NCI-H2171 (cell line): ENCODE results near the gene CORO7.

Experiments
- DNase-seq: peaks from one replicate; lab custom pipeline; 2025; lab: John Stamatoyannopoulos, UW

The CORO7 gene

GRCh38 chr16:4371357-4372000 is 44.9 kb downstream of the CORO7 start, which contains the start of gene VASN:
Gene VASN (plus strand): TSS chr16:4371848. CDS start chr16:4380878, 9,030 bp downstream.
- DNase-seq, result peak; percentile 43

DNA sequence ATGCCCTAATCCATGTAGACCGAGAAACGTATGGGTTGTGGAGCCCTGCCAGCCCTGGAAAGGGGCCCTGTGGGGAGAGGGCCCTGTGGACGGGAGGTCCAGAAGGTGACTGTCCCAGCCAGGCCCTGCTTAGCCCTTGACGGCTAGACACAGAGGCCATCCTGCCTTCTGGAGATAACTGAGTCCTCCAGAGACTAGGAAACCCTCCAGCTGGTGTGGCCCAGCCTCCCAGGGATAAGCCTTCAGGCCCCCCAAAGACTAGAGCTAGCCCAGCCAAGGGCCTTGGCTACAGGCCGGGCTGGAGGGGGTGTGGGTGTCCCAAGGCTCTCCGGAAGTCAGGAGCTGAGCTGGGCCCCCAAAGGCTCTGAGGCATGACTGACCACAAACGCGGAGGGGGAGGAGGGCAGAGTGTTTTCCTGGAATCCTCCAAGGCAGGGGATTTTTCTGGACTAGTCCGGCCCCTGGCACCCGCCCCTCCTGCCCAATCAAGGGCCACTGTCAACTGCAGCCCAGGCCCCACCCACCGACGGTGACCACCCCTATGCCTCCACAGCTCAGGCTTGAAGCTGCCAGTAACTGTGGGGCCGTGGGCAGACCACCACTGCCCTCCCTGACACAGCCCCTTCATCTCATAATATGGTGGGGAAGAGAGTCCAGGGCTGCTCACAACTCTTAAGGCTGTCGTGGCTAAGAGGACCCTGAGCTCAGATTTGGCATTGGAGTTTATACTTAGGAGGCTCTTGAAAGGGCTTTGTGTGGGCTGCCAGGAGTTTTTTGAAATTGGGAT is 45.6 kb downstream of the CORO7 start:
- DNase-seq, result no peak

GRCh38 chr16:4370151-4370550 is 46.2 kb downstream of the CORO7 start:
- DNase-seq, result no peak

DNA sequence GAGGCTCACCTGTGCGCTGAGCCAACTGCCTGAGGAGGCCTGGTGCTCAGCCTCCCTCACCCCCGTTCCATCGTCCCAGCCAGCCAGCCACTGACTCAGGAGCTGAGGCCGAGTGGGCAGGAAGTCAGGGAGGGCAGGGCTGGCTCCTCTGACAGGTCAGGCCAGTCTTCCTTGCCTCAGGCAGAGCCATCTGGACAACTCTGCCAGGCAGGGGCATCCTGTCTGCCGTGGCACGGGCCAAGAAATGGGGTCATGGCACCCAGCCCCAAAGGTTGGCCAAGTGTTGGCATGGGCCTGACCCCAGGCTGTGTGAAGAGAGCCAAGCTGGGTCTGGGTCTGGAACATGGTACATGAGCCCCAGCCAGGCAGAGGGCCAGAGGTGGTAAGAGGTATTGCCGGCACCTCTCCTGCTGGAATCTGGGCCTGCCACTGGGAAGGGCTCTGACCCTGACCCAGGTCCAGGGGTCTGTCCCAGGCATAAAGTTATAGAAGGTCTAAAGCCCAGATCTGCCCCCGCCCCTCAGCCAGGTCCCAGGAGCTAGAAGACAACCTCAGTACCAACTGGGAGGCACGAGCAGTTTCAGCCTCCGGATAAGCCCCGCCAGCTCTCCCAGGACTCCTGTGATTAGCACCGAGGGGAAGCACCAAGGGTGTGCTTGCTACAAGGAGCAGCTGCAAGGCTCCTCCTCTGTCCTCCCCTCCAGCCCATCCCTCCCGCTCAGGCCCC is 47.2 kb downstream of the CORO7 start:
- no peak for DNase-seq

DNA sequence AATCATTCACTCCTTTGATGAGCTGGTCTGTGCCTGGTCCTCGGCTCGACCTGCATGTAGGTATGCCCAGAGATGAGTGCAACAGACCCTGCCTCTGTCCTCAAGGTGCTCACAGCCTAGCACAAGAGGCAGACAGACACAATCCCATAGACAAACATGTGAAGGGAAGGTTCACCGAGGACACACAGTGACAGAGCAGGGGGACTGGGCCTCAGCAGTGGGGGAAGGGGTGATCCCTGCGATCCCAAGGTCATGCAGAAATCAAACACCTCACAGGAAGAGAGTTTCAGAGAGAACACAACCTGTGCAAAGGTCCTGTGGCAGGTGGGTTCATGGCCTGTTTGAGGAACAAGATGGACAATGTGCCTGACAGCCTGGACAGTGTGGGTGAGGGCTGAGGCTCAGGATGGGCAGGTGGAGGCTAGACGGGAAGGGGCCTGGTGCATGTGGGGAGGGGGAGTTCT is 49.0 kb downstream of the CORO7 start:
- DNase-seq, result no peak

- DNase-seq, result no peak
Observed at GRCh38 chr16:4366016-4366415, 50.4 kb downstream of the CORO7 start.

GRCh38 chr16:4365615-4366014 is 50.8 kb downstream of the CORO7 start:
- no peak for DNase-seq

DNA sequence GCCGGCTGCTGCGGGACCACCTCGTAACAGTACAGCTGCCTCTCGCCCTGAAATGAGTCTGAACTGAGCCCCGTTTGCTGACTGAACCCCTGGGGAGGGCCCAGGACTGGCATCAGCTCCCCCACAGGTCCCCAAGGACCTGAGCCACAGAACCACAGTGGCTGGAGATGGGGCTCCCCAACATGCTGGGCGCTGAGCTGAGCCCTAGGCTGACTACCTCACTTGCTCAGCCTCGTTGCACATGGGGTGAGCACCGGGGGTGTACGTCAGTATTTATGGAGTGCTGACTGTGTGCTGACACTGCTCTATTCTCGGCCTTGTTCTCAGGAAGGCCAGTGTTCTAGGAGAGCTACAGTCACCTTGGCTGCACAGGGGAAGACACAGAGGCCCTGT is 51.4 kb downstream of the CORO7 start:
- no peak for DNase-seq

GRCh38 chr16:4364196-4365013 is 52.0 kb downstream of the CORO7 start:
- no peak for DNase-seq

- no peak for DNase-seq
Observed at GRCh38 chr16:4362476-4363135, 53.8 kb downstream of the CORO7 start.

DNA sequence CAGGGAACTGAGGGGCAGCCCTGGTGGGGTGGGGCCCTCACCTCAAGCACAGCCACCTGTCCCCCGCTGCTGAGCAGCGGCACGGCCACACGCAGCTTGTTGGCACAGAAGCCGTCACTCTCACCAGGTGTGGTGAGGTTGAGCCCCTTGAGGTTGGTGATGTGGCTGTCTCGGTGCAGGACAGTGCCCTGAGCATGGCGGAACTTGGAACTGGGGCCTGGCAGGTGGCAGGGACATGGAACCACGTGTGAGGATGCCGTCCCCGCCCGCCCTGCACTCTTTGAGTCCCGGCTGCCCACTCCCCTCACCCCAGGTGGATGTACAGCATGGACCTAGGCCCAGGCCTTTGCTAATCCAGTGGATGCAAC is 54.5 kb downstream of the CORO7 start:
- no peak for DNase-seq

DNA sequence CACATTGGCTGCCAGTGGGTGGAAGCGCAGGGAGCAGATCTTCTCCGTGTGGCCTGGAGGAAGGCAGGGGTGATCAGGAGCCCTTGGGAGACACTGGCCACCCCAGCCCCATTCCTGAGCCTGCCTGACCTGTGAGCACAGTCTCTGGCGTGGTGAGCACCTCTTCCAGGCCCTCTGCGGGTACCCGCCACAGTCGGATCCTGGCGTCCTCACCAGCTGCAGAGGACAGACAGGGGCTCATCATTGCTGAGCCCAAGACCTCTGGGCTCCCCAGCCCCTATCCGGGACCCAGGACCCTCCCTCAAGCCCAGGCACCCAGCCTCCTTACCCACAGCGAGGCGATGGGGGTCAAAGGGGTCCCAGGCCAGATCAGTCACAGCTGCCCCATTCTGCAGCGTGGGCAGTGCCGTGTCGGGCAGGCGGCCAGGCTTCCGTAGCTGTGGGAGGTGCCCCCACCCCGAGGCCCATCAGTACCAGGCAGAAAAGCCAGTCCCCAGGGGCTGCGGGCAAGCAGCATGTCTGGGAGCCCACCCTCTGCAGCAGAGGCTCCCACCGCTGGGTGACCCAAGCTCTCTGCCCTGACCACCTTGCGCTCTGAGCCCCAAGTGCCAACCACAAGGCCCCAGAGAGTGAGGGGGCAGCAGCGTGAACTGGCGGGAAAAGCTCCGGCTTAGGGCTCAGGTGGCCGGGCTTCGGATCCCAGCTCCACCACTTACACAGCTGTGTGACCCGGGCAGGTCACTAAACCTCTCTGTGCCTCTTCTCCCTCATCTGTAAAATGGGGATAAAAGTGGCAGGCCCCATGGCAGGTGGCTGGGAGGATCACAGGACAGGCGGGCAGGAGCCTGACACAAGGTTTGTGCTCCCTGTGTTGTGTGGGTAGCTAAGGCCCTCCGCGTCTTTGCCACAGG is 55.1 kb downstream of the CORO7 start:
- DNase-seq, result no peak

GRCh38 chr16:4360538-4361021 is 55.8 kb downstream of the CORO7 start:
- DNase-seq, result no peak

DNA sequence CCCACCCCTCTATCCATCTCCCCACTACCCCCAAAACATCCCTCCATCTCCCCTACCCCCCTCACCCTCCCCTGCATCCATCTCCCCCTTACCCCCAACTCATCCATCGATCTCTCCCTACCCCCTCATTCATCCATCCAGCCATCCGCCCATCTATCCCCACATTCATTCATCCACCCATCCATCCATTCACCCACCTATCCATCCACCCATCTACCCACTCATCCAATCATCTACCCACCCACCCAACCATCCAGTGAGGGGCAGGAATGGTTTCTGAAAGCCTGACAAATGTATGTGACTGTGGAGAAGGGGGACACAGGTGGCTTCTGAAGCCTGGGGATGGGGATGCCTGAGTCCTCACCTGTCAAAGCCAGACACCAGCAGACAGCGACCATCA is 56.5 kb downstream of the CORO7 start:
- DNase-seq, result no peak

DNA sequence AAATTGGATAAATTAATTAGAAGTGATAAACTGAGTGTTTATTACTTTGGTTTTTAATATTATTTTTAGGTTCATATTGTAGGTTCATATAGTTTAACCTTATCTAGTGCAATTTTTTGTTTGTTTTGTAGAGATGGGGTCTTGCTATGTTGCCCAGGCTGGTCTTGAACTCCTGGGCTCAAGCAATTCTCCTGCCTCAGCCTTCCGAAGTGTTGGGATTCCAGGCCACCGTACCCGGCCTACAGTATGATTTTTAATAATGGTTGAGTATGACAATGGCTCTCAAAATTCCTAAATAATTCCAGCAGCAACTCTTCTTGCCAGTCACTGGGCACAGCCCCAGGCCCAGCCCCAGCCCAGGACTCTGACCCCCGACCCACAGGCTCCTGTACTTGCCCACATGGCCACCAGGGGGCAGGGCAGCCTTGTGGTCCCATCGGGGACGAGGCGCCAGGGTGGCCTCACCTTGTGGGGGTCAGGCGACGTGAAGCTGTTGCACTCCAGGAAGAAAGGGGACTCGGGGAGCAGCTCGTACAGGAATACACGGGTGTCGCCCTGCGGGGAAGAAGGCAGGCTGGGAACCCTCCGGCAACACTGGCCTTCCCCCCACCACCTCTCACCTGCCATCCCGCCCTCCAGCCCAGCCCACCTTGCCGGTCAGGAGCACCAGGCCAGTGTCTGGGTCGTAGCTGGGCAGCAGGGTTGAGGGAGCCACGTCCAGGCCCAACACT is 57.4 kb downstream of the CORO7 start:
- DNase-seq, result no peak

DNA sequence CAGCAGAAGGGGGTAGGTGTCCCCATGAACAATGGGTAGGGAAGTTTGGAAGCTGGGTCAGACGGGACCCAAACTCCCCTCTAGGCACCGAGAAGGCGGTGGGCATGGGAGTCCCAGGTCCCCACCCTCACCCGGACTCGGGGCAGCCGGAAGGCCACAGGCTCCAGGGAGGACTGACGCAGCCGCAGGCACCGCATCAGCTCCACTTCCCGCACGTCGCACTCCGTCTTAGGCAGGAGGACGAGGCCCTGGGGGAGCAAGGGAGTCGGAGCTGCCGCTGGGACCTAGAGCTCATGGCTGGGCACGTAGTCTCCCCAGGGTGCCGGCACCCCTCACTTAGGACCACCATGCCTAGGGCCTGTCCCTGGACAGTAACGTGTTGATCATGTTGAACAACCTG is 58.2 kb downstream of the CORO7 start:
- no peak for DNase-seq

- no peak for DNase-seq
Observed at GRCh38 chr16:4356820-4357219, 59.6 kb downstream of the CORO7 start.

DNA sequence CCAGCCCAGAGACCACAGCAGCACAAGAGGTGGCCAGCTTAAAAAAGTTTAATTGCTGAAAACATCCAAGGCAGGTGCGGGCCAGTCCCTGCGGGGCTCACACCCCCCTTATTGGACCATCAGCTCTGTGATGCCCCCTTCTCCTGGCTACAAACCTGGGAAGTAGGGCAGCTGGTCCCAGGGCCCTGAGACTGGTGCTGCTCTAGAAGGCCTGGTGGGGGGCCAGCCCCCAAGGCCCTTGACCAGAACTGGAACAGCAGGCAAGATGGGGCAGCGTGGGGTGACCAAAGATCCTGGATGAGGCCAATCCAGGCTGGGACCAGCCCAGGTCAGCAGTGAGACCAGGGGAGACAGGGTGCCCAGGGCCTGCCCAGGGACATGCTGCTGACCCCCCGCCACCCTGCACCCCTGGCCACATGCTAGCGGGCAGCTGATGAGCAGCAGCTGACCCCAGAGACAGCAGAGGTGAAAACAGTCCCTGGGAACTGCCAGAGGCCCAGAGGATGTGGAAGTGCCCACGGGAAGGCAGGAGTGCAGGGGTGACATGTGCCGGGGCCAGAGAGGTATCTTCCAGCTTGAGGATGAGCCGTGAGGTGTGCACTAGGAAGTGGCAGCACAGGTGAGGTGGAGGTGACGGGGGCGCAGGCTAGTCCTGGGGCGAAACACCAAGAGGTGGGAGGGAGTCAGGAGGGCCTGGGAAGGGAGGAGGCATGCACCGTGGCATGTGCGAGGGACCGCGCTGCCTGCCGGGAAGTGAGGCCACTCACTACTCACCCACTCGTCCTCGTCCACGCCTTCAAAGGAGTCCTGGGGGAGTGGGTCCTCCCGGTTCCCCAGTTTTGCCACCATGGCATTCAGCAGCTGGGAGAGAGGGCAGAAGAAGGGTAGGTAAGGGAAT is 61.6 kb downstream of the CORO7 start:
- no peak for DNase-seq

GRCh38 chr16:4353675-4354074 is 62.7 kb downstream of the CORO7 start:
- no peak for DNase-seq
